ENCODE data around the gene BBLN.
"Not testable (repeated sequence)": the region's sequence is repeated elsewhere in the genome, so short reads cannot be mapped to it uniquely, and the experiment has no call there.

The BBLN gene

GRCh38 chr9:128124873-128125579, 35.0 kb upstream of the BBLN start:
- peak; percentile 80 for DNase-seq

- no peak for DNase-seq
These were observed 34.3 kb upstream of the BBLN start for GRCh38 chr9:128125580-128126354.

- peak; percentile 94 for DNase-seq
These were observed 32.5 kb upstream of the BBLN start, which contains the start of gene PTGES2 for GRCh38 chr9:128127568-128127989. Gene PTGES2 (minus strand): TSS chr9:128127729. CDS start chr9:128127717, 12 bp downstream.

GRCh38 chr9:128127990-128128835, 31.9 kb upstream of the BBLN start:
- DNase-seq = peak; percentile 96

GRCh38 chr9:128128836-128129590, 31.1 kb upstream of the BBLN start:
- DNase-seq = no peak

GRCh38 chr9:128129976-128130590, 30.0 kb upstream of the BBLN start:
- DNase-seq = not testable (repeated sequence)

- DNase-seq = not testable (repeated sequence)
These were observed 29.4 kb upstream of the BBLN start for GRCh38 chr9:128130651-128131050.

GRCh38 chr9:128131346-128131745, 28.7 kb upstream of the BBLN start:
- not testable (repeated sequence) for DNase-seq

GRCh38 chr9:128132139-128132538, 27.9 kb upstream of the BBLN start:
- not testable (repeated sequence) for DNase-seq

GRCh38 chr9:128135561-128135960, 24.5 kb upstream of the BBLN start:
- DNase-seq = not testable (repeated sequence)

- DNase-seq = no peak
These were observed 23.0 kb upstream of the BBLN start for GRCh38 chr9:128136816-128137793.

- DNase-seq = no peak
These were observed 22.1 kb upstream of the BBLN start for GRCh38 chr9:128138001-128138400.

- DNase-seq = no peak
These were observed 20.4 kb upstream of the BBLN start for GRCh38 chr9:128139621-128140020.

GRCh38 chr9:128141604-128142003, 18.5 kb upstream of the BBLN start:
- no peak for DNase-seq

- DNase-seq = peak; percentile 63
These were observed 18.0 kb upstream of the BBLN start for GRCh38 chr9:128142061-128142460.

GRCh38 chr9:128142596-128142995, 17.5 kb upstream of the BBLN start:
- no peak for DNase-seq

GRCh38 chr9:128143525-128144238, 16.4 kb upstream of the BBLN start:
- peak; percentile 49 for DNase-seq

- no peak for DNase-seq
These were observed 15.6 kb upstream of the BBLN start for GRCh38 chr9:128144239-128145181.

- no peak for DNase-seq
These were observed 14.5 kb upstream of the BBLN start for GRCh38 chr9:128145536-128145935.
